ENCODE measurements around the gene TM9SF1. TPM values are rescaled to one million over a fixed set of nuclear protein-coding genes. Genes with fewer than 3 reads are reported as not detected.

TM9SF1 gene
- total and polyA plus RNA-seq, 10 of the 15 experiments (the other 5 are each of a cell fraction or from before 2014, with no cell fraction given), result 7.2 to 39.2 (median 17.6) TPM

GRCh38 chr14:24146453-24146977, 48.7 kb downstream of the TM9SF1 start, which contains the start of gene PSME2:
TSS of gene PSME2 (minus strand) at chr14:24146610. CDS start at chr14:24146581, 29 bp downstream.
- no peaks in the 10 kb centered on the region for H4K20me1 ChIP-seq (ENCODE audit: control insufficient read depth, insufficient read depth)
- H2AFZ ChIP-seq (ENCODE audit: control insufficient read depth, low read depth, low read length), result peak within 1 kb of the TSS; percentile 66
- peaks cover 61% of the 10 kb centered on the region for H3K79me2 ChIP-seq (ENCODE audit: control insufficient read depth, insufficient read depth, low read length)
- ChIA-PET POLR2A (interaction anchor here (0.6 to 5.8 kb wide), 24 partner anchors 9 to 826 kb away, joined by 3 to 99 read pairs (median 8); partner anchors contain the start of genes CHMP4A, CIDEB, DCAF11 and IPO4), SMC1A (ENCODE audit: uncharacterized antibody, unreplicated experiment) (interaction anchor here (0.6 to 4.8 kb wide), 13 partner anchors 10 to 1177 kb away, joined by 3 to 54 read pairs (median 7); partner anchors contain the start of genes DCAF11, IPO4, IRF9 and NRL), RAD21 (ENCODE audit: unreplicated experiment) (interaction anchor here (0.6 to 3.9 kb wide), 19 partner anchors 9 to 163 kb away, joined by 3 to 37 read pairs (median 6); partner anchors contain the start of genes CHMP4A, CIDEB, DCAF11 and IPO4), CTCF (interaction anchor here (0.7 to 8.2 kb wide), 15 partner anchors 10 to 285 kb away, joined by 3 to 63 read pairs (median 6); partner anchors contain the start of genes CHMP4A, CIDEB, DCAF11 and IRF9)
- intact Hi-C loops (cut with micrococcal nuclease; ENCODE audit: unreplicated experiment), result loop anchor here (5.0 kb wide), 1 partner anchor 151 kb away; the partner anchor contains the start of genes DHRS1 and NOP9
- BruUV-seq (replicated peaks), result no TSS peak
- in situ Hi-C loops (cut with MboI), result no loop called here
- WGBS (ENCODE audit: insufficient coverage, insufficient replicate concordance, low lambda C conversion rate, missing lambda C conversion rate), result 2% methylated on average over 18 of the region's 25 CpGs
- H3K27me3 ChIP-seq (replicated peaks in 1 of 2; ENCODE audit: control insufficient read depth in 2 of 2, insufficient read depth in 2 of 2, low read length in 1 of 2), result no peaks in the 10 kb centered on the region
- H3K4me3 ChIP-seq, result peak within 1 kb of the TSS; percentile 82
- H3K27ac ChIP-seq (ENCODE audit: control insufficient read depth, insufficient read depth), result peak within 1 kb of the TSS; percentile 94
- H3K4me1 ChIP-seq (ENCODE audit: control insufficient read depth, insufficient read depth, low read length), result peaks cover 14% of the 10 kb centered on the region
- peak within 1 kb of the TSS; percentile 88 for H3K4me2 ChIP-seq (ENCODE audit: control insufficient read depth, insufficient read depth)
- DNase-seq (ENCODE audit: low read depth, low spot score) (peak; percentile 93), ATAC-seq (peak; percentile 81), FAIRE-seq (peak; percentile 81)
- H3K9ac ChIP-seq (ENCODE audit: control insufficient read depth, insufficient read depth, low read length), result peak within 1 kb of the TSS; percentile 88
- H3K9me3 ChIP-seq (replicated peaks; ENCODE audit: control insufficient read depth, insufficient read depth, low read length), result no peaks in the 10 kb centered on the region; the same call in 2 of the 3 replicates
- H3K36me3 ChIP-seq (ENCODE audit: control insufficient read depth in 2 of 2, insufficient read depth in 2 of 2, low read length in 1 of 2), result peaks cover 15 to 44% of the 10 kb centered on the region in 2 experiments
- TF ChIP-seq YY1 (IDR thresholded peaks at IDR 0.05; ENCODE audit: low read depth, low read length) (0 out of 2 replicates have a peak, but pooled peaks have one; percentile 20), POU2F2 (IDR thresholded peaks at IDR 0.05; ENCODE audit: borderline replicate concordance, low read depth, low read length) (0 out of 3 replicates have a peak, but pooled peaks have one; percentile 19), MAX (IDR thresholded peaks at IDR 0.05; ENCODE audit: low read depth, low read length) (peak; percentile 77), PAX5 (IDR thresholded peaks at IDR 0.05; ENCODE audit: borderline replicate concordance, low read depth, low read length) (0 out of 2 replicates have a peak, but pooled peaks have one; percentile 38), EED (IDR thresholded peaks at IDR 0.05; ENCODE audit: low read depth) (peak; percentile 58; the same call in 1 of the 2 replicates), CBFB (IDR thresholded peaks at IDR 0.05; ENCODE audit: low read depth) (peak; percentile 32; the same call in 1 of the 2 replicates), TAF1 (IDR thresholded peaks at IDR 0.05; ENCODE audit: borderline replicate concordance, low read depth, low read length) (peak; percentile 54; the same call in 1 of the 2 replicates), SP1 (IDR thresholded peaks at IDR 0.05; ENCODE audit: low read depth, low read length) (peak; percentile 42), NKRF (conservative IDR thresholded peaks at IDR 0.05) (peak; percentile 91), TBL1XR1 (IDR thresholded peaks at IDR 0.05; ENCODE audit: low read depth, low read length) (no peak), POLR2A (IDR thresholded peaks at IDR 0.05; ENCODE audit: low read depth, low read length) (peak; percentile 82), SMAD1 (IDR thresholded peaks at IDR 0.05; ENCODE audit: low read depth, partially characterized antibody) (no peak), BHLHE40 (IDR thresholded peaks at IDR 0.05; ENCODE audit: borderline replicate concordance in 1 of 2, low read depth in 2 of 2, low read length in 1 of 2) (peak in 1 of 2 experiments; percentile 31; a peak in 1 of 4 replicates), CHD2 (IDR thresholded peaks at IDR 0.05; ENCODE audit: borderline replicate concordance, low read depth, low read length) (peak; percentile 51; the same call in 1 of the 2 replicates), MTA2 (IDR thresholded peaks at IDR 0.05; ENCODE audit: low read depth) (peak; percentile 28; the same call in 1 of the 2 replicates), NR2C1 (IDR thresholded peaks at IDR 0.05) (no peak), POLR2AphosphoS5 (IDR thresholded peaks at IDR 0.05; ENCODE audit: low read length) (peak; percentile 80; the same call in 1 of the 2 replicates), MXI1 (IDR thresholded peaks at IDR 0.05; ENCODE audit: low read depth, low read length) (peak; percentile 96), IKZF2 (IDR thresholded peaks at IDR 0.05) (peak; percentile 53 to 66; a peak in 2 of 4 replicates), HCFC1 (IDR thresholded peaks at IDR 0.05; ENCODE audit: low read length) (no peak), BMI1 (IDR thresholded peaks at IDR 0.05; ENCODE audit: borderline replicate concordance) (no peak), SIN3A (IDR thresholded peaks at IDR 0.05; ENCODE audit: low read depth, low read length) (peak; percentile 80), CREM (IDR thresholded peaks at IDR 0.05; ENCODE audit: low read depth) (0 out of 2 replicates have a peak, but pooled peaks have one; percentile 11), POLR2AphosphoS2 (IDR thresholded peaks at IDR 0.05; ENCODE audit: low read depth, low read length) (peak; percentile 41; the same call in 1 of the 2 replicates)

All from GM12878 (cell line).